A549 (cell line): ENCODE measurements around the gene ZC3HAV1. TPM values are rescaled to one million over a fixed set of nuclear protein-coding genes. Genes with fewer than 3 reads are reported as not detected.
"Not testable (repeated sequence)": the region's sequence is repeated elsewhere in the genome, so short reads cannot be mapped to it uniquely, and the experiment has no call there.

Source experiments
- ATAC-seq, 2 experiments: fragments of 200-7000 bp in 1 of 2; fragments of >200 bp in 1 of 2; cut with Nextera tagmentation in 1 of 2; cut with Tn5 transposase in 1 of 2; 3 replicates each; pipeline versions ENCODE4 v1.8.0 to v1.9.1; 2018 to 2020; ENCODE audit warnings: mild to moderate bottlenecking in 1 of 2, moderate library complexity in 1 of 2
- CTCF ChIA-PET: fragments of 300-600 bp; sonication (Branson Sonifier 250); formaldehyde crosslinking; extraction: SDS; loops from one replicate; lab custom pipeline; 2021; ENCODE audit warnings: antibody characterized with exemption, inconsistent platforms; lab: Yijun Ruan, JAX
- POLR2A ChIA-PET: fragments of 350-600 bp; formaldehyde crosslinking; extraction: SDS; loops from one replicate; lab custom pipeline; 2021; ENCODE audit warnings: antibody characterized with exemption, inconsistent platforms; lab: Yijun Ruan, JAX
- DNase-seq, 2 experiments: peaks; one replicate each; pipeline versions ENCODE4 v3.0.0 to v3.0.0-alpha.2; 2011 to 2016; ENCODE audit warnings: low read depth in 1 of 2, low spot score in 1 of 2
- FAIRE-seq: peaks from 2 replicates; lab custom pipeline; 2011; peaks lifted over from hg19 to GRCh38; lab: Jason Lieb, UNC
- H3K27ac ChIP-seq, 2 experiments: fragments of >200 bp; sonication (Bioruptor Twin); formaldehyde crosslinking; 3 replicates each; pipeline ENCODE4 v1.5.1; 2016 to 2017
- H3K4me1 ChIP-seq: fragments of >200 bp; sonication (Bioruptor Twin); formaldehyde crosslinking; 3 replicates; pipeline ENCODE4 v1.6.1; 2016
- H3K4me2 ChIP-seq: fragments of >200 bp; sonication (Bioruptor Twin); formaldehyde crosslinking; 3 replicates; pipeline ENCODE4 v1.6.1; 2016
- H3K4me3 ChIP-seq: fragments of >200 bp; sonication (Bioruptor Twin); formaldehyde crosslinking; 3 replicates; pipeline ENCODE4 v1.5.1; 2016
- H3K9me3 ChIP-seq: fragments of >200 bp; sonication (Bioruptor Twin); formaldehyde crosslinking; 3 replicates; pipeline ENCODE4 v1.6.1; 2016
- BCL3 ChIP-seq: fragments of >200 bp; sonication (Bioruptor Twin); formaldehyde crosslinking; IDR thresholded peaks from 3 replicates; pipeline ENCODE4 v1.6.1; 2016
- CBX2 ChIP-seq: fragments of 200-600 bp; sonication (generic); IDR thresholded peaks from 2 replicates; pipeline ENCODE4 v1.6.1; 2016; ENCODE audit warnings: low read depth, mild to moderate bottlenecking, borderline replicate concordance
- CEBPB ChIP-seq, 2 experiments: fragments of >200 bp in 1 of 2; sonication (Bioruptor Twin) in 1 of 2; formaldehyde crosslinking in 1 of 2; IDR thresholded peaks; 2 replicates each; pipeline ENCODE4 v1.6.1; 2012 to 2016
- EHMT2 ChIP-seq: fragments of 200-600 bp; sonication (generic); IDR thresholded peaks from 2 replicates; pipeline ENCODE4 v1.6.1; 2016; ENCODE audit warnings: antibody characterized with exemption, low read depth, mild to moderate bottlenecking, moderate library complexity
- EP300 ChIP-seq, 2 experiments: fragments of >200 bp; sonication (Bioruptor Twin); formaldehyde crosslinking; IDR thresholded peaks; 2 replicates in 1 of 2; 3 replicates in 1 of 2; pipeline ENCODE4 v1.6.1; 2016 to 2017
- FOSL2 ChIP-seq, 2 experiments: fragments of 450-650 bp in 1 of 2; fragments of >200 bp in 1 of 2; sonication (Bioruptor Twin) in 1 of 2; formaldehyde crosslinking; IDR thresholded peaks; 2 replicates each; pipeline versions ENCODE4 v1.5.0 to v1.6.1; 2016 to 2020; ENCODE audit warnings: mild to moderate bottlenecking in 1 of 2, moderate library complexity in 1 of 2
- GATA3 ChIP-seq: IDR thresholded peaks from 2 replicates; pipeline ENCODE4 v1.6.1; 2012; ENCODE audit warnings: borderline replicate concordance
- HDAC2 ChIP-seq: fragments of 200-600 bp; sonication (generic); IDR thresholded peaks from 2 replicates; pipeline ENCODE4 v1.6.1; 2016
- JUN ChIP-seq, 2 experiments: fragments of >200 bp; sonication (Bioruptor Twin); formaldehyde crosslinking; IDR thresholded peaks; 2 replicates in 1 of 2; 3 replicates in 1 of 2; pipeline ENCODE4 v1.6.1; 2016 to 2017
- KDM1A ChIP-seq: fragments of 200-600 bp; sonication (generic); IDR thresholded peaks from 2 replicates; pipeline ENCODE4 v1.6.1; 2016; ENCODE audit warnings: low read depth, mild to moderate bottlenecking
- MYC ChIP-seq: IDR thresholded peaks from 2 replicates; pipeline ENCODE4 v1.6.1; 2012; ENCODE audit warnings: mild to moderate bottlenecking, inconsistent platforms, low read length, improper control_type of control experiment, borderline replicate concordance
- NPAS2 ChIP-seq: fragments of 250-450 bp; sonication (Bioruptor Pico); IDR thresholded peaks from 2 replicates; pipeline ENCODE4 v1.8.0; 2022; ENCODE audit warnings: mild to moderate bottlenecking, moderate library complexity, borderline replicate concordance
- PHF8 ChIP-seq: fragments of 200-600 bp; sonication (generic); IDR thresholded peaks from 2 replicates; pipeline ENCODE4 v1.6.1; 2016; ENCODE audit warnings: low read depth, mild to moderate bottlenecking, antibody characterized with exemption, moderate library complexity, borderline replicate concordance
- POLR2A ChIP-seq: IDR thresholded peaks from 2 replicates; pipeline ENCODE4 v1.6.1; 2012; ENCODE audit warnings: mild to moderate bottlenecking, low read length
- POLR2AphosphoS2 ChIP-seq: conservative IDR thresholded peaks from 2 replicates; pipeline ENCODE4 v1.6.1; 2012; ENCODE audit warnings: low read length, improper control_type of control experiment, inconsistent platforms
- ZC3H11A ChIP-seq: fragments of 450-650 bp; IDR thresholded peaks from 2 replicates; pipeline ENCODE4 v1.6.1; 2014; ENCODE audit warnings: antibody characterized with exemption, mild to moderate bottlenecking
- ZSCAN20 ChIP-seq: fragments of 250-450 bp; sonication (Bioruptor Pico); IDR thresholded peaks from 2 replicates; pipeline ENCODE4 v1.8.0; 2022; ENCODE audit warnings: mild to moderate bottlenecking, moderate library complexity
- WGBS: methylation state at CpG from one replicate; pipeline ENCODE4 v1.1.6; 2017; ENCODE audit errors: missing lambda C conversion rate; 5-methylcytosine and 5-hydroxymethylcytosine counted together
- polyA plus RNA-seq, 4 experiments: library from polyadenylated mRNA; depleted of rRNA in 3 of 4; stranded (reverse); fragments of >200 nt; fragmentation: RNase III in 1 of 4; extraction: RNeasy Plus Mini Kit Qiagen cat#74134 plus additional on column Dnase treatment in 1 of 4; gene quantifications; 2 replicates in 3 of 4; 3 replicates in 1 of 4; pipeline ENCODE4 v1.2.3, GENCODE V29; 2011 to 2017
- TF ChIP-seq, protein P1 (sequence below): IDR thresholded peaks from 2 replicates; pipeline ENCODE4 v1.6.1; 2012; ENCODE audit warnings: low read depth, borderline replicate concordance
- TF ChIP-seq, protein P2 (sequence below): fragments of 200-600 bp; sonication (generic); IDR thresholded peaks from 2 replicates; pipeline ENCODE4 v1.6.1; 2016; ENCODE audit warnings: antibody characterized with exemption, mild to moderate bottlenecking, moderate library complexity
- TF ChIP-seq, protein P3 (sequence below): fragments of 150-350 bp; IDR thresholded peaks from 2 replicates; pipeline ENCODE4 v1.6.1; 2014; ENCODE audit warnings: low read depth, mild to moderate bottlenecking, low read length

The ZC3HAV1 gene
- polyA plus RNA-seq, 2 of the 4 experiments (the other 2 are of a cell fraction): 22.2 to 32.1 TPM

- Histone ChIP-seq H3K4me3 (peak overlapping the region; percentile 61), H3K4me1 (peaks cover 12% of the 10 kb centered on the region; the same call in 2 of the 3 replicates), H3K9me3 (no peaks in the 10 kb centered on the region), H3K27ac (peak overlapping the region; percentile 73 to 83; a peak in 5 of 6 replicates), H3K4me2 (peak overlapping the region; percentile 76)
- WGBS: 41% methylated on average over 6 of the region's 6 CpGs
- POLR2A ChIA-PET: interaction anchor here (0.6 to 1.3 kb wide), 13 partner anchors 9 to 227 kb away, joined by 3 to 8 read pairs (median 4); partner anchors contain the start of genes LUC7L2 and UBN2
- CTCF ChIA-PET: interaction anchor here (0.6 to 2.6 kb wide), 6 partner anchors 8 to 280 kb away, joined by 3 to 17 read pairs (median 4); partner anchors contain the start of gene UBN2
- DNase-seq (no peak), FAIRE-seq (no peak), ATAC-seq (peak; percentile 23 to 28; a peak in 3 of 6 replicates)
- no peak for TF ChIP-seq CBX2
- TF ChIP-seq BCL3: no peak
- no peak for TF ChIP-seq ZC3H11A
- TF ChIP-seq, protein P1, sequence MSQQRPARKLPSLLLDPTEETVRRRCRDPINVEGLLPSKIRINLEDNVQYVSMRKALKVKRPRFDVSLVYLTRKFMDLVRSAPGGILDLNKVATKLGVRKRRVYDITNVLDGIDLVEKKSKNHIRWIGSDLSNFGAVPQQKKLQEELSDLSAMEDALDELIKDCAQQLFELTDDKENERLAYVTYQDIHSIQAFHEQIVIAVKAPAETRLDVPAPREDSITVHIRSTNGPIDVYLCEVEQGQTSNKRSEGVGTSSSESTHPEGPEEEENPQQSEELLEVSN: no peak
- TF ChIP-seq ZSCAN20 (CRISPR knock-in tag): no peak
- TF ChIP-seq JUN (IDR thresholded peaks at IDR 0.05): no peak
- no peak for TF ChIP-seq KDM1A
- TF ChIP-seq NPAS2 (CRISPR knock-in tag): no peak
- TF ChIP-seq MYC: no peak
- no peak for TF ChIP-seq EHMT2
- TF ChIP-seq POLR2AphosphoS2: no peak
- no peak for TF ChIP-seq PHF8
- TF ChIP-seq EP300 (IDR thresholded peaks at IDR 0.05): no peak
- no peak for TF ChIP-seq POLR2A
- no peak for TF ChIP-seq GATA3
- no peak for TF ChIP-seq HDAC2
- TF ChIP-seq, protein P2, sequence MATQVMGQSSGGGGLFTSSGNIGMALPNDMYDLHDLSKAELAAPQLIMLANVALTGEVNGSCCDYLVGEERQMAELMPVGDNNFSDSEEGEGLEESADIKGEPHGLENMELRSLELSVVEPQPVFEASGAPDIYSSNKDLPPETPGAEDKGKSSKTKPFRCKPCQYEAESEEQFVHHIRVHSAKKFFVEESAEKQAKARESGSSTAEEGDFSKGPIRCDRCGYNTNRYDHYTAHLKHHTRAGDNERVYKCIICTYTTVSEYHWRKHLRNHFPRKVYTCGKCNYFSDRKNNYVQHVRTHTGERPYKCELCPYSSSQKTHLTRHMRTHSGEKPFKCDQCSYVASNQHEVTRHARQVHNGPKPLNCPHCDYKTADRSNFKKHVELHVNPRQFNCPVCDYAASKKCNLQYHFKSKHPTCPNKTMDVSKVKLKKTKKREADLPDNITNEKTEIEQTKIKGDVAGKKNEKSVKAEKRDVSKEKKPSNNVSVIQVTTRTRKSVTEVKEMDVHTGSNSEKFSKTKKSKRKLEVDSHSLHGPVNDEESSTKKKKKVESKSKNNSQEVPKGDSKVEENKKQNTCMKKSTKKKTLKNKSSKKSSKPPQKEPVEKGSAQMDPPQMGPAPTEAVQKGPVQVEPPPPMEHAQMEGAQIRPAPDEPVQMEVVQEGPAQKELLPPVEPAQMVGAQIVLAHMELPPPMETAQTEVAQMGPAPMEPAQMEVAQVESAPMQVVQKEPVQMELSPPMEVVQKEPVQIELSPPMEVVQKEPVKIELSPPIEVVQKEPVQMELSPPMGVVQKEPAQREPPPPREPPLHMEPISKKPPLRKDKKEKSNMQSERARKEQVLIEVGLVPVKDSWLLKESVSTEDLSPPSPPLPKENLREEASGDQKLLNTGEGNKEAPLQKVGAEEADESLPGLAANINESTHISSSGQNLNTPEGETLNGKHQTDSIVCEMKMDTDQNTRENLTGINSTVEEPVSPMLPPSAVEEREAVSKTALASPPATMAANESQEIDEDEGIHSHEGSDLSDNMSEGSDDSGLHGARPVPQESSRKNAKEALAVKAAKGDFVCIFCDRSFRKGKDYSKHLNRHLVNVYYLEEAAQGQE: no peak
- TF ChIP-seq FOSL2 (IDR thresholded peaks at IDR 0.05): no peak
- TF ChIP-seq FOSL2 (CRISPR knock-in tag; IDR thresholded peaks at IDR 0.05): no peak
These were observed 23.4 kb upstream of the ZC3HAV1 start for GRCh38 chr7:139132887-139133286.

GRCh38 chr7:139131601-139132041 lies 22.1 kb upstream of the ZC3HAV1 start:
- DNase-seq: no peak
- CTCF ChIA-PET: interaction anchor here (1.4 kb wide), 1 partner anchor 115 kb away, joined by 3 read pairs; no protein-coding TSS in a partner anchor

GRCh38 chr7:139129814-139130213 lies 20.3 kb upstream of the ZC3HAV1 start:
- H3K4me1 ChIP-seq: peaks cover 21% of the 10 kb centered on the region; the same call in 2 of the 3 replicates
- FAIRE-seq, H3K9me3 ChIP-seq, H3K4me2 ChIP-seq, H3K4me3 ChIP-seq, DNase-seq, ATAC-seq, H3K27ac ChIP-seq, POLR2A ChIA-PET, CTCF ChIA-PET: not testable (repeated sequence)
- WGBS: 86% methylated on average over 2 of the region's 2 CpGs

More at GRCh38 chr7:139131601-139132041, 22.1 kb upstream of the ZC3HAV1 start:
- H3K4me1 ChIP-seq: peaks cover 12% of the 10 kb centered on the region; the same call in 2 of the 3 replicates
- ATAC-seq: no peak
- H3K9me3 ChIP-seq: no peaks in the 10 kb centered on the region
- no peak overlapping the region for H3K4me2 ChIP-seq
- peak; percentile 8 to 9; a peak in 1 of 4 replicates for TF ChIP-seq CEBPB (IDR thresholded peaks at IDR 0.05)
- TF ChIP-seq, protein P3, sequence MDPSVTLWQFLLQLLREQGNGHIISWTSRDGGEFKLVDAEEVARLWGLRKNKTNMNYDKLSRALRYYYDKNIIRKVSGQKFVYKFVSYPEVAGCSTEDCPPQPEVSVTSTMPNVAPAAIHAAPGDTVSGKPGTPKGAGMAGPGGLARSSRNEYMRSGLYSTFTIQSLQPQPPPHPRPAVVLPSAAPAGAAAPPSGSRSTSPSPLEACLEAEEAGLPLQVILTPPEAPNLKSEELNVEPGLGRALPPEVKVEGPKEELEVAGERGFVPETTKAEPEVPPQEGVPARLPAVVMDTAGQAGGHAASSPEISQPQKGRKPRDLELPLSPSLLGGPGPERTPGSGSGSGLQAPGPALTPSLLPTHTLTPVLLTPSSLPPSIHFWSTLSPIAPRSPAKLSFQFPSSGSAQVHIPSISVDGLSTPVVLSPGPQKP: no peak
- TF ChIP-seq, all 56 proteins: peak for 1
- POLR2A ChIA-PET: no interaction called here
- Histone ChIP-seq H3K27ac (no peak overlapping the region), H3K4me3 (no peak overlapping the region)
- no peak for FAIRE-seq
- WGBS: 96% methylated on average over 2 of the region's 2 CpGs
